GM12878 (cell line): ENCODE results near the gene NRP1.

Experiments used
- E2F4 ChIP-seq: IDR thresholded peaks from 2 replicates; pipeline ENCODE4 v1.6.1; 2012; ENCODE audit warnings: low read depth, low read length, improper control_type of control experiment
- FOS ChIP-seq: IDR thresholded peaks from 3 replicates; pipeline ENCODE4 v1.6.1; 2011; ENCODE audit warnings: borderline replicate concordance; ENCODE audit not compliant: insufficient read length; ENCODE audit errors: extremely low read depth
- MAX ChIP-seq: IDR thresholded peaks from 2 replicates; pipeline ENCODE4 v1.6.1; 2012; ENCODE audit warnings: low read depth, low read length, improper control_type of control experiment
- MXI1 ChIP-seq: fragments of 150-350 bp; IDR thresholded peaks from 2 replicates; pipeline ENCODE4 v1.6.1; 2011; ENCODE audit warnings: low read depth, mild to moderate bottlenecking, inconsistent platforms, low read length, improper control_type of control experiment
- TAF1 ChIP-seq: IDR thresholded peaks from 2 replicates; pipeline ENCODE4 v1.6.1; 2011; ENCODE audit warnings: mild to moderate bottlenecking, low read depth, low read length, borderline replicate concordance
- TF ChIP-seq, protein P1 (sequence below), 3 experiments: IDR thresholded peaks in 2 of 3; conservative IDR thresholded peaks in 1 of 3; 2 replicates each; pipeline ENCODE4 v1.5.1; 2011; ENCODE audit warnings: low read depth in 3 of 3, low read length in 3 of 3, mild to moderate bottlenecking in 3 of 3, control low read depth in 2 of 3, moderate library complexity in 2 of 3, inconsistent platforms in 1 of 3, mixed read lengths in 1 of 3; ENCODE audit not compliant: control insufficient read depth in 2 of 3, insufficient read depth in 1 of 3; ENCODE audit errors: extremely low read depth in 1 of 3
- TF ChIP-seq, protein P2 (sequence below): IDR thresholded peaks from 2 replicates; pipeline ENCODE4 v1.6.1; 2012; ENCODE audit warnings: mild to moderate bottlenecking, low read depth, low read length

DNA sequence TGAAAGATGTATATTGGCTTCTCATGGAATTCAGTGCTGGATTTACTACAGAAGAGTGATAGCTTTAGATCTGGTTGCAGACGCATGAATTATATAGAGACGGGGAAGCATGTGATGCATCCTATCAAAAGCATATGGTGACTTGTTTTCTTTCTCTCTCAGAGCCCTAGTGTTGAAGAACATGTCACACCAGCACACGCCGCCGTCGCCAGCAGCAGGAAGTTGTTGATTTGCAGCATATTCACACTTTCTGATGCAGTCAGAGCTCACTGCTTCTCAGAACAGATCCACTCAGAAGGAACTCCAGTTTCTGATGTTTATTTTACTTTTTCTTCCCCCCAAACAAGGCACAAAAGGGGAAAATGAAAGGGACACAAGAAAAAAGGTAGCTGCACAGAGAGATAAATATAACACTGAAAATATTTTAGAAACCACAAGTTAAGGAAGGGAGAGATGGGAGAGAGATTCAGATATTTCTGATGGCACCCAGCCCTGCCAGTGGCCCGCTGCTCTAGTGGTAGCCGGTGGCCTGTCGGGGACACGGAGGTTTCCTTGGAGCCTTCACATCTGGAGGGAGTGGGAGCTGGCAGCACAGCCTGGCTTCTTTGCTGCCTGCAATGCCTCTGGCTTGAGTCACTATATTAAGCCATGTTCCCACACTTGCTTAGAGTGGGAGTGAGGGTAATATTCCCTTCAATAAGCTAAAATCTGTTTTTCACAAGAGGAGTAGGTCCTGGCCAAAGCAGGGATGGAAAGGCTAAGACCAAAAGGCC is 123.2 kb downstream of the NRP1 start:
- no peak for TF ChIP-seq E2F4
- TF ChIP-seq, protein P1, sequence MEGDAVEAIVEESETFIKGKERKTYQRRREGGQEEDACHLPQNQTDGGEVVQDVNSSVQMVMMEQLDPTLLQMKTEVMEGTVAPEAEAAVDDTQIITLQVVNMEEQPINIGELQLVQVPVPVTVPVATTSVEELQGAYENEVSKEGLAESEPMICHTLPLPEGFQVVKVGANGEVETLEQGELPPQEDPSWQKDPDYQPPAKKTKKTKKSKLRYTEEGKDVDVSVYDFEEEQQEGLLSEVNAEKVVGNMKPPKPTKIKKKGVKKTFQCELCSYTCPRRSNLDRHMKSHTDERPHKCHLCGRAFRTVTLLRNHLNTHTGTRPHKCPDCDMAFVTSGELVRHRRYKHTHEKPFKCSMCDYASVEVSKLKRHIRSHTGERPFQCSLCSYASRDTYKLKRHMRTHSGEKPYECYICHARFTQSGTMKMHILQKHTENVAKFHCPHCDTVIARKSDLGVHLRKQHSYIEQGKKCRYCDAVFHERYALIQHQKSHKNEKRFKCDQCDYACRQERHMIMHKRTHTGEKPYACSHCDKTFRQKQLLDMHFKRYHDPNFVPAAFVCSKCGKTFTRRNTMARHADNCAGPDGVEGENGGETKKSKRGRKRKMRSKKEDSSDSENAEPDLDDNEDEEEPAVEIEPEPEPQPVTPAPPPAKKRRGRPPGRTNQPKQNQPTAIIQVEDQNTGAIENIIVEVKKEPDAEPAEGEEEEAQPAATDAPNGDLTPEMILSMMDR (IDR thresholded peaks at IDR 0.05 in 2 of 3, conservative IDR thresholded peaks at IDR 0.05 in 1 of 3; ENCODE audit: control insufficient read depth in 2 of 3, extremely low read depth in 1 of 3, insufficient read depth in 1 of 3, low read depth in 3 of 3, low read length in 3 of 3) = no peak
- TF ChIP-seq, protein P2, sequence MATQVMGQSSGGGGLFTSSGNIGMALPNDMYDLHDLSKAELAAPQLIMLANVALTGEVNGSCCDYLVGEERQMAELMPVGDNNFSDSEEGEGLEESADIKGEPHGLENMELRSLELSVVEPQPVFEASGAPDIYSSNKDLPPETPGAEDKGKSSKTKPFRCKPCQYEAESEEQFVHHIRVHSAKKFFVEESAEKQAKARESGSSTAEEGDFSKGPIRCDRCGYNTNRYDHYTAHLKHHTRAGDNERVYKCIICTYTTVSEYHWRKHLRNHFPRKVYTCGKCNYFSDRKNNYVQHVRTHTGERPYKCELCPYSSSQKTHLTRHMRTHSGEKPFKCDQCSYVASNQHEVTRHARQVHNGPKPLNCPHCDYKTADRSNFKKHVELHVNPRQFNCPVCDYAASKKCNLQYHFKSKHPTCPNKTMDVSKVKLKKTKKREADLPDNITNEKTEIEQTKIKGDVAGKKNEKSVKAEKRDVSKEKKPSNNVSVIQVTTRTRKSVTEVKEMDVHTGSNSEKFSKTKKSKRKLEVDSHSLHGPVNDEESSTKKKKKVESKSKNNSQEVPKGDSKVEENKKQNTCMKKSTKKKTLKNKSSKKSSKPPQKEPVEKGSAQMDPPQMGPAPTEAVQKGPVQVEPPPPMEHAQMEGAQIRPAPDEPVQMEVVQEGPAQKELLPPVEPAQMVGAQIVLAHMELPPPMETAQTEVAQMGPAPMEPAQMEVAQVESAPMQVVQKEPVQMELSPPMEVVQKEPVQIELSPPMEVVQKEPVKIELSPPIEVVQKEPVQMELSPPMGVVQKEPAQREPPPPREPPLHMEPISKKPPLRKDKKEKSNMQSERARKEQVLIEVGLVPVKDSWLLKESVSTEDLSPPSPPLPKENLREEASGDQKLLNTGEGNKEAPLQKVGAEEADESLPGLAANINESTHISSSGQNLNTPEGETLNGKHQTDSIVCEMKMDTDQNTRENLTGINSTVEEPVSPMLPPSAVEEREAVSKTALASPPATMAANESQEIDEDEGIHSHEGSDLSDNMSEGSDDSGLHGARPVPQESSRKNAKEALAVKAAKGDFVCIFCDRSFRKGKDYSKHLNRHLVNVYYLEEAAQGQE = no peak
- no peak for TF ChIP-seq MXI1
- TF ChIP-seq FOS = no peak
- TF ChIP-seq TAF1 = no peak
- no peak for TF ChIP-seq MAX
